Stimulated activated CD8-positive, alpha-beta memory T cell treated with anti-CD3 and anti-CD28 coated beads, Interleukin-12 subunit alpha, Interleukin-12 subunit beta, amount 100 ng/mL, for 24 hours (primary cell): Measurements from ENCODE around the gene HOXC5.
A peak's percentile ranks its signal among the peaks of the same experiment; 100 is the strongest.

Experiments used
- DNase-seq: peaks from one replicate; pipeline ENCODE4 v3.0.0-alpha.2; 2020; ENCODE audit errors: extremely low read depth

Gene HOXC5

GRCh38 chr12:54006559-54007220 is 26.2 kb upstream of the HOXC5 start:
- DNase-seq = no peak

- no peak for DNase-seq
These were observed 25.2 kb upstream of the HOXC5 start for GRCh38 chr12:54007538-54008259.

GRCh38 chr12:54008260-54008552 is 24.6 kb upstream of the HOXC5 start:
- no peak for DNase-seq

GRCh38 chr12:54009171-54010052 is 23.4 kb upstream of the HOXC5 start:
- DNase-seq = no peak

- DNase-seq = no peak
These were observed 22.5 kb upstream of the HOXC5 start for GRCh38 chr12:54010053-54010971.

- no peak for DNase-seq
These were observed 21.7 kb upstream of the HOXC5 start for GRCh38 chr12:54010972-54011664.

- no peak for DNase-seq
These were observed 21.0 kb upstream of the HOXC5 start for GRCh38 chr12:54011665-54012532.

GRCh38 chr12:54012631-54013409 is 20.0 kb upstream of the HOXC5 start:
- no peak for DNase-seq

- no peak for DNase-seq
These were observed 18.4 kb upstream of the HOXC5 start for GRCh38 chr12:54014377-54015017.

GRCh38 chr12:54015018-54015931 is 17.6 kb upstream of the HOXC5 start:
- no peak for DNase-seq

- no peak for DNase-seq
These were observed 16.8 kb upstream of the HOXC5 start for GRCh38 chr12:54016051-54016450.

GRCh38 chr12:54016478-54016964 is 16.3 kb upstream of the HOXC5 start:
- DNase-seq = no peak

GRCh38 chr12:54017027-54017788 is 15.6 kb upstream of the HOXC5 start:
- DNase-seq = no peak

GRCh38 chr12:54017878-54018467 is 14.9 kb upstream of the HOXC5 start:
- DNase-seq = peak; percentile 51

GRCh38 chr12:54018468-54018984 is 14.3 kb upstream of the HOXC5 start:
- no peak for DNase-seq
